HG03558 (cell line): Measurements from ENCODE around the gene RAB7B.

Experiments
- ATAC-seq: cut with Tn5 transposase; IDR thresholded peaks from one replicate; pipeline ENCODE4 v1.9.1; 2021; ENCODE audit warnings: moderate number of reproducible peaks; ENCODE audit not compliant: unreplicated experiment; ENCODE audit errors: extremely low read depth

The RAB7B gene

GRCh38 chr1:205976036-205976435 lies 27.2 kb downstream of the RAB7B start:
- no peak for ATAC-seq

GRCh38 chr1:205975387-205975998 lies 27.7 kb downstream of the RAB7B start:
- ATAC-seq, result no peak

- ATAC-seq, result no peak
Measured at GRCh38 chr1:205974712-205975111, 28.5 kb downstream of the RAB7B start.

GRCh38 chr1:205973377-205974232 lies 29.6 kb downstream of the RAB7B start:
- no peak for ATAC-seq

GRCh38 chr1:205972491-205973168 lies 30.6 kb downstream of the RAB7B start:
- no peak for ATAC-seq

GRCh38 chr1:205972081-205972480 lies 31.1 kb downstream of the RAB7B start:
- ATAC-seq, result no peak

- ATAC-seq, result no peak
Measured at GRCh38 chr1:205971082-205971481, 32.1 kb downstream of the RAB7B start.

GRCh38 chr1:205970486-205970885 lies 32.7 kb downstream of the RAB7B start:
- ATAC-seq, result no peak

GRCh38 chr1:205969229-205969628 lies 34.0 kb downstream of the RAB7B start:
- no peak for ATAC-seq

- no peak for ATAC-seq
Measured at GRCh38 chr1:205967554-205968335, 35.5 kb downstream of the RAB7B start.

GRCh38 chr1:205965036-205965884 lies 37.9 kb downstream of the RAB7B start:
- no peak for ATAC-seq

GRCh38 chr1:205963352-205964155 lies 39.6 kb downstream of the RAB7B start:
- ATAC-seq, result no peak

GRCh38 chr1:205962821-205963221 lies 40.4 kb downstream of the RAB7B start:
- no peak for ATAC-seq

- no peak for ATAC-seq
Measured at GRCh38 chr1:205961991-205962820, 41.0 kb downstream of the RAB7B start.

- ATAC-seq, result no peak
Measured at GRCh38 chr1:205961405-205961804, 41.8 kb downstream of the RAB7B start.

GRCh38 chr1:205959789-205960188 lies 43.4 kb downstream of the RAB7B start:
- no peak for ATAC-seq

- no peak for ATAC-seq
Measured at GRCh38 chr1:205955499-205955898, 47.7 kb downstream of the RAB7B start.

GRCh38 chr1:205954819-205955404 lies 48.3 kb downstream of the RAB7B start:
- no peak for ATAC-seq
